HG03439 (cell line): Measurements from ENCODE around the gene ANO9.
"Not testable (repeated sequence)": the region's sequence is repeated elsewhere in the genome, so short reads cannot be mapped to it uniquely, and the experiment has no call there.

Experiments used
- ATAC-seq: cut with Tn5 transposase; IDR thresholded peaks from one replicate; pipeline ENCODE4 v1.9.1; 2021; ENCODE audit warnings: mild to moderate bottlenecking, moderate library complexity; ENCODE audit not compliant: unreplicated experiment

The ANO9 gene

GRCh38 chr11:471468-472145, 29.8 kb upstream of the ANO9 start:
- ATAC-seq = no peak

- no peak for ATAC-seq
These were observed 28.1 kb upstream of the ANO9 start for GRCh38 chr11:469684-470560.

DNA sequence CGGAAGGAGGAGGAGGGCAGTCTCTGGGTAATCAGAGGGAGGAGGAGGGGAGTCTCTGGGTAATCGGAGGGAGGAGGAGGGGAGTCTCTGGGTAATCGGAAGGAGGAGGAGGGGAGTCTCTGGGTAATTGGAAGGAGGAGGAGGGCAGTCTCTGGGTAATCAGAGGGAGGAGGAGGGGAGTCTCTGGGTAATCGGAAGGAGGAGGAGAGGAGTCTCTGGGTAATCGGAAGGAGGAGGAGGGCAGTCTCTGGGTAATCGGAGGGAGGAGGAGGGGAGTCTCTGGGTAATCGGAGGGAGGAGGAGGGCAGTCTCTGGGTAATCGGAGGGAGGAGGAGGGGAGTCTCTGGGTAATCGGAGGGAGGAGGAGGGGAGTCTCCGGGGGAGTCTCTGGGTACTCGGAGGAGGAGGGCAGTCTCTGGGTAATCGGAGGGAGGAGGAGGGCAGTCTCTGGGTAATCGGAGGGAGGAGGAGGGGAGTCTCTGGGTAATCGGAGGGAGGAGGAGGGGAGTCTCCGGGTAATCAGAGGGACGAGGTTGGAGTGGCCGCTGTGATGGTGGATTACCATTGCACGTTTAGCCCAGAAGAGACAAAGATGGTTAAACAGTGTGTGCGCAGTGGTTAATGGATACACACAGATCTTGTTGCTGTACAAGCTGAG, 27.3 kb upstream of the ANO9 start:
- ATAC-seq = not testable (repeated sequence)

DNA sequence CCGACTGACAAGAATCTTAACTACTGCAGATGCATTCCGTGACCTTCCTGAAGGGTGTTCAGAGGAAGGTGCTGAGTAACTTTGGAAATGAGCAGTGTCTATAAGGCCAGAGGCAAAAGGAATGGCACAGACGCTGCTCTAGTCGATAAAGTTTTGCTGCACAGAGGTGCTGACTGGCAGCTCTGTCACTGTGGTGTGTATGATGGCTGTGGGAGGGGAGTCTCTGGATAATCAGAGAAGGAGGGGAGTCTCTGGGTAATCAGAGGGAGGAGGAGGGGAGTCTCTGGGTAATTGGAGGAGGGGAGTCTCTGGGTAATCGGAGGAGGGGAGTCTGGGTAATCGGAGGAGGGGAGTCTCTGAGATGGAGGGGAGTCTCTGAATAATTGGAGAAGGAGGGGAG, 26.7 kb upstream of the ANO9 start:
- ATAC-seq = no peak

GRCh38 chr11:468036-468435, 26.2 kb upstream of the ANO9 start:
- no peak for ATAC-seq

- ATAC-seq = no peak
These were observed 24.2 kb upstream of the ANO9 start for GRCh38 chr11:465896-466530.

GRCh38 chr11:464316-464715, 22.5 kb upstream of the ANO9 start:
- no peak for ATAC-seq

DNA sequence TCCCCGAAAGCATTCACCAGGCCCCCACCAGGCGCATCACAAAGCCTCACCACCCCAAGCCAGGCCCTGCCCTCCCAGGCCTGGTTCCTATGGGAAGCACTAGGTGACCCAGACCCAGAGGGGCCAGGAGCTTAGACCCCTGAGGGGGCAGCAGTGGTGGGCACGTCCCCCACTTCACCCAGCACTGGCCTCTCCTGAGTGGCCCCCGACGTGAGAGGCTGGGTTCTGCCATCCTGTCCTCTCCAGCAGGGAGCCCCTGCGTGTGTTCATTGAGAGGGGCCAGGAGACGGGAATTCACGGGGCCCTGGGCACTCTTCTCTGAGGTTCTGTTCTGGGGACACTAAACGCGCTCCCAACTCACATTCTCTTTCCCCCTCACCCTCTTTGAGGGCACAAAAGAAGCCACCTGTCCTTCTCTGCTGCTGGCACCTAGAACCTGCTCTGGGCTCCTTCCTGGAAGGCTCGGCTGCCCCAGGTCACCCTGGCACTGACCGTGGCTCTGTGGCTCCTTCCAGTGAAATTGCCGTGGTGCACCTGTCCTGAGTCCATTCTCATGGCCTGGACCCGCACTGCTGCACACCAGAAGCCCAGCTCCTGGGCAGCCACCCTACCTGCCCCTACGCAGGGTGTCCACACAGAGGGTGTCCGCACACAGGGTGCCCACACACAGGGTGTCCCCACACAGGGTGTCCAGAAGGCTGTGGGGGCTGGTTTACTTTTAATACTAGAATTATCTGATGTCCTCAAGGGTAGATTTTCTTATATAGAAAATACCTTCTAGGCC, 20.5 kb upstream of the ANO9 start:
- ATAC-seq = no peak

DNA sequence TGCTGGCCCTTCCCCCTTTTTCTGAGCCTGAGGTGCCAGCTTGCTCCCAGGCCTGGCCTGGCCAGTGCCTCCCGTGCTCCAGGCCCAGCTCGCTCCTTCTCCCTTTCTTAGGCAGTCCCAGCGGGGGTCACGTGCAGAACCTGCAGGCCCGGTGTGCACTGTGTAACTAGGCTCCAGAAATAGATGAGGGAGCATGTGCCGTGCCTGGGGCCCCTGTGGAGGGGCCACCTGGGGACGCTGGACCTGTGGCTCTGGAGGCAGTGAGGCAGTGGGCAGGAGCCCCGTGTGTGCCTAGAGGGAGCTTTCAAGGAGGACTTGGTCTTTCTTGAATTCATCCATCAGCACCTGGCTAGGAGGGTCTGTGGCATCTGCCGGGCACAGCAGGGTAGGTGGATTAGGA, 19.8 kb upstream of the ANO9 start:
- ATAC-seq = no peak

- no peak for ATAC-seq
These were observed 18.8 kb upstream of the ANO9 start for GRCh38 chr11:460331-461199.

DNA sequence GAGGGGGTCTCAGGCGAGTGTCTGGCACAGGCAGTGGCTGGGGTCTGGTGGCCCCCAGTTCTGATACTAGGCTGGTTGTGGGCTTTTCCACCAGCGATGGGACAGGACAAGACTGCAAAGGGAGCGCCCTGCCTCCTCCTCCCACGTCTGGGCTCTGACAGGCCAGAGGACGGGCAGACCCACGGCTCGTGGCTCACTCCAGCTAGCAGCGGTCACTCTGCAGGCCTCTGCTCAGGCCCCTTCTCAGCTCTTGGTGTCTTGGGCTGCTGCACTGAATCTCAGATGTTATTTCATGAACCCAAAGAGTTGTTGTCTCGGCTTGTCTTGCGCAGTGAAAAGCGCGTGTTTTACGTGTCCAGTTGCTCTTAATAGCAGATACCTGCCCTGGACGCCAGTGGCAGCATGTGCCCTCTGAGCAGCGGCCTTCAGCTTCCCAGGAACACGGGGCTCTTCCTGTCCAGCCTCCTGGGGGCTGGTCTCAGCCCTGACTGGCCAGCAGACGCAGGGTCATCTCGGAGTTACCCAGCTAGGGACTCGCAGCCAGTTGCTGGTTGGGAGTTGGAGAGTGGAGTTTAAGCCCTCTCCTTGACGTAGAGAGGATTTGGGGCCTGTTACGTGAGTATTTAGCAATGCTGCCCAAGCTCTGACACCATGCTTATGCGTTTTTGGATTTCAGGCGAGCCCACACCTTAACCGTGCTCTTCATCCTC, 17.9 kb upstream of the ANO9 start:
- ATAC-seq = no peak

- ATAC-seq = no peak
These were observed 15.4 kb upstream of the ANO9 start for GRCh38 chr11:457111-457760.

DNA sequence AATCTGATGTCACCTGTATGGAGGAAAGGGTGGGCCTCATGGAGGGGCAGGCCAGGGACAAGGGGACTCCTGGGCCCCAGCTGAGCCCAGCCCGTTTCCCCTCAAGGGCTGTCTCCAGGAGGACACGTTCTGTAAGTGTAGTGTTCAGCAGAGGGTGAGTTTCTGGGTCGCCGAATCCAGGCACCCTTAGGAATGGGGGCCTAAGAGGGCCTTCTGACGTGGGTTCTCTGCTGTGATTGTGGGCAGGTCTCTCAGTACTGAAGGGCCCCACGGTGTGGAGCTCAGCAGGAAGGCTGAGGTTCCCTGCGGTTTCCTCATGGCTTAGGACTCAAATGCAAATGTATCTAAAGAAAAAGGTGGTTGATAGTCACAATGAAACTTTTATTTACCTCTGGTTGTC, 14.7 kb upstream of the ANO9 start:
- ATAC-seq = no peak

DNA sequence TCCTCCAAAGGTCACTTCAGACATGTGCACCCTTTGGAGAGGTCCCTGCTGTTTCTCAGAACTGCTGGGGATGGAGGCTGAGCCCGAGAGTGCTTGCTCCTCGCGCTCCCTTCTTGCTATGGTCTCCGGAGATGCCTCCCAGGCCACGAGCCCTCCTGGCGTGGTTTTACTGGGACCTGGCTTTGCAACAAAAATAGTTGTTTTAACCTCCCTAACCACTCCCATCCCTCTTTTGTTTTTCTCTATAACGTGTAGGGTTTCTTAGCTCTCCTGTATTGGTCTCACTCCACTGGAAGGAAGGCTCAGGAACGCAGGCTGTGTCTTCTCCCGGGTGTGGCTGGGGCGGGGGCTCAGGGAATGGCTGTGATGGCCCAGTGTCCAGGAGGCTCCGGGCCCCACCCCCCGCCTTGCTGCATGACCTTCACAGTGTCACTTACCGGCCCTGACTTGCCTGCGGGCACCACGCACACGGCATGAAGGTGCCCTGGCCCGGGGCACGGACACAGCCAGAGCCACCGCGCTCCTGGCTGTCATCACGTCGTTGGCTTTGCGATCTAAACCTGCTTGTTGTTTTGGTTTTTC, 13.8 kb upstream of the ANO9 start:
- ATAC-seq = no peak

DNA sequence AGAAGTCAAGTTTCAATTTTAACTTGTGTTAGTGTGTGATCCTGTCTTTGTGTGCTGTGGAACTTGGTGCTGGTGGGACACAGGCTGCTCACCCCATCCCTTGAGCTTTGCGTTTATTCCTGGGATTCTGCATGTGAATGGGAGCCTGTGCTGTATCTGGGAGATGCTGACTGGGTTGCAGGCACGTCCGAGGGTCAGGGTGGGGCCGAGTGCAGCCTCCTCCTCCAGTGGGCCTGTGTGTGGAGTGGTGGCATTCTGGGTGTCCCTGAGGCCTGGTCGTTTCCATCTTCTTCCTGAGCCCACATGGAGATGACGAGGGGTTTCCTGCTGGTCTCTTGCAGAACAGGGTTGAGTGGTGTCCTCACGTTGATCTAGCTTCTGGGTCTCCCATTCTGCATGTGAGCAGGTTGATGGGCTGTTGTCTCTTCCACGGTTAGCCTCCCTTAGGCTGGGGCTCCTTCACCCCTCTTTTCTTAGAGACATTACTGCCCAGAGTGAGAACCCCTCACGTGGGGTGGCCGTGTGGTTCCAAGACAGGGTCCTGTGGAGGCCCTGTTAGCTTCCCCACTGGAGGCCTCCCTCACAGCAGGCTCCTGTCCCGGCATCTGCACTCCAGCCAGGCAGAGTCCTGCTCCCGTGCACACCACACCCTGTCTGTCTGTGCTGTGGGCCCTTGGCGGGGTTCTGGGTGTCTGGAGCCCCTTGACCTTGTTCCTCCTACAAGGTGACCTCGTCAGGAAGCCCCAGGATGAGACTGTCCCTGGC, 13.2 kb upstream of the ANO9 start:
- ATAC-seq = no peak

DNA sequence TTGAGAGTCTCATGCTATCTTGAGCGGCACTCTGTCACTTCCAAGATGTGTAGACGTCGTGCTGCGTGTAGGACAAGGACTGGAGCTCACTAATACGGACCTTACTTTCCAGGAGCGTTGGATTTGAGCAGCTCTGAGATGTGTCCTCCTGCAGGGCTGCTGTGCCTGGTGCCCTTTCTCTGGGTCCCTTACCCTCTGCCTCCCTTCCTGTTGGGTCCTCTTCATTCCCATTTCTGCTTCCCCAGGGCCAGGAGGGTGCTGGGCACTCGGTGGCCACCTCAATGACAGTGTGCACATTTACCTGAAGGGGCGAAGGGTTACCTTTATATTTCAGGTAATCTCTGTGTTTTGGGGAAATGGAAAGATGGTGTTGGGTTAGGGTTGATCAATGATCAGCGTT, 12.2 kb upstream of the ANO9 start:
- no peak for ATAC-seq

DNA sequence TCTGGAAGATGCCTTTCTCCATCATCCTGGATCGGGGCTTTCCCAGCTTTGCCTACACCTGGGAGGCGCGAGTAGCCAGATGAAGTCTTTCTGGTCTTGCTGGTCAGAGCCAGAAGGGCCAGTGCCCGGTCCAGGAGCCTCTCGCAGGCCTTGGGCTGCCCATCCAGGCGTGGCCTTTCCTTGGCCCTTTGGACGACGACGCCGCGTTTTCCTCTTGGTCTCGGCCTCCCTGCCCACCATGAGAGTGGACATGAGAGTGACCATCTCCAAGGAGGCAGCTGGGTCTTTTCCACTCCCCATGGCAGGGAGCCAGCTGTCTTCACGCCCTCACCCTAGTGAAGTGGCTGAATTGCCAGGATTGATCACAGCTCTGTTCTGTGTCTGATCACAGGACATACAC, 11.8 kb upstream of the ANO9 start:
- no peak for ATAC-seq
